Left kidney (tissue), 2 donors: ENCODE results near the gene IFNA8. TPM values are rescaled to one million over a fixed set of nuclear protein-coding genes. Genes with fewer than 3 reads are reported as not detected.
"Not testable (repeated sequence)": the region's sequence is repeated elsewhere in the genome, so short reads cannot be mapped to it uniquely, and the experiment has no call there.

Source experiments
- DNase-seq: peaks from one replicate; pipeline ENCODE4 v3.0.0-alpha.2; 2013
- polyA plus RNA-seq: library from polyadenylated mRNA; unstranded; fragments of 120-200 nt; gene quantifications from one replicate; pipeline ENCODE4 v1.2.1, GENCODE V29; 2013; ENCODE audit not compliant: insufficient read length

Gene IFNA8
- polyA plus RNA-seq, 1 donor = not detected

DNA sequence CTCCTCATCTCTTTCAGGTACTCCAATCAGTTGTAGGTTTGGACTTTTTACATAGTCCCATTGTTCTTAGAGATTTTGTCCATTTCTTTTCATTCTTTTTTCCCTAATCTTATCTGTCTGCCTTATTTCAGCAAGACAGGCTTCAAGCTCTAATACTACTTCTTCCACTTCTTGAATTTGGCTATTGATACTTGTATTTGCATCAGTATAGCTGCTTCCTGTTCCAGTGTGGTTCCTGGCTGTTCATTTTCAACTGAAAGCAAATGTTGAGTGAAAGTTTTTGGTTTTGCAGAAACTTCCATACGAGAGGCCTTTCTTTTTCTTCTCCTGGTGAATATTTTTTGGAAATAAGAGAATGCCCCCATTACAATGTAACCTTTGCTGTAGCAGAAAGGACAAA is 19.3 kb downstream of the IFNA8 start:
- no peak for DNase-seq

GRCh38 chr9:21429191-21429590 is 20.3 kb downstream of the IFNA8 start:
- no peak for DNase-seq

DNA sequence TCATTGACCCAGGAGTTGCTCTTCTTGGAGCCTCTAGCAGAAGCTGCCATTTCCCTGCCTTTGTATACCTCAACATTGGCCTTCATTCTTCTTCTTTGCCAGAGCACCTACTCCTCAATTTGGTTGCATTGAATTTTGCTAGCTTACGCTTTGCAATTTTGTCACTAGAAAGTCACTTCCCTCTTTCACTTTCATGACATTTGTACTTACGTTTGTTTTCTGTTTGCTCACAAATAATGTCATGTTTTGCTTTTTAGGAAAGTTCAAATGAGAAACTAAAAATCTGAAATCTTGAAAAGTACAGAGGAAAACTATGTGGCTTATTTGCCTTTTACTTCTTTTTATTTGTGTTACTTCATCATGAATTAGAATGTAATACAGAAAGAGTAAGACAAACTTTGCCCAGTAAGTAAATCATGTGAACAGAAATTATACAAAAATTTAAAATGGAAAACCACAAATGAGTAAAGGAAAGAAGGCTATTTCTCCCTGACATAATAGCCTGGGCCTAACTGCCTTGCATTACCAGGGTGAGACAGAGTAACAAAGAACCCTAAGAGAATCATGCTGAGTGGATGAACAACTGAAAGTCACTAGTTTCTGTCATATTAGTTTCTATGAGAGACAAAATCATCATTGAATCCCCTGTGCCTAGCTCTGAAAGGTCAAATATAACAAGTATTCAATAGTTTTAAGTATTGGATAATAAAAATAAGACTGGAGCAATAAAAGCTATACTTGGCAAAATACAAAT is 23.9 kb downstream of the IFNA8 start:
- no peak for DNase-seq

- no peak for DNase-seq
Observed at GRCh38 chr9:21434202-21435014, 25.5 kb downstream of the IFNA8 start.

GRCh38 chr9:21435015-21435383 is 26.1 kb downstream of the IFNA8 start:
- DNase-seq = not testable (repeated sequence)

- no peak for DNase-seq
Observed at GRCh38 chr9:21440139-21440538, 31.2 kb downstream of the IFNA8 start, which contains the start of gene IFNA1. Gene IFNA1 (plus strand): TSS chr9:21440439. CDS start chr9:21440508, 69 bp downstream.

DNA sequence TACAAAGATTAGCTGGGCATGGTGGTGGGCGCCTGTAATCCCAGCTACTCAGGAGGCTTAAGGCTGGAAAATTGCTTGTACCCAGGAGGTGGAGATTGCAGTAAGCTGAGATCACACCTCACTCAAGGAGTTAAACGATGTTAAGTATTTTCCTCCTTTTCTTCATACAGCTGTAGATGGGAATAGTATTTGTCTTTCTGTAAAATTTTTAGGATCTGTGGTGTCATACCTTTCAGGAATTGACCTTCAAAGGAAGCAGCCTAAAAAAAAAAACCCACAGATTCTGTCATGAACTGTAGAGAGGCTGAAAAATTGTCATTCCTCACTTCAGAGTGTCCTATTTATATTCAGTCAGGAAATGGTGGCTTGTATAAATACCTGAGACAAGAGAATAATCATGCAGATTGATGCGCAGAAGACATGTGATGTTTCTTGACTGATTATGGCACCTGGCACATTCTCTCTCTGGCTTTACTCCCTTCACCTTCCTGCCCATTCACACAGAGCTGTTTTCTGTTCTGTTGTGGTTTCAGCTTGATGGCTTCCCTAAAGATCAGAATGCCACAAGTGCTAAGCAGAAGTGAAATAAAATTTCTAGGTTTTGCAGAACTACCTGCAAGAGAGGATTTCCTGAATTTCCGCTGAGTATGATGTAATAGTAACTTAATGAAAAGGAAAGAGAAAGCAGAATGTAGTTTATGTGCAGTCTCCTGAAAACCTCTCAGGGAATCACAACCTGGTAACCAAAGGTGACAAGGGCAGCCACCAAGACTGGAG is 35.1 kb downstream of the IFNA8 start:
- DNase-seq = no peak

GRCh38 chr9:21449312-21449711 is 40.4 kb downstream of the IFNA8 start:
- DNase-seq = not testable (repeated sequence)

DNA sequence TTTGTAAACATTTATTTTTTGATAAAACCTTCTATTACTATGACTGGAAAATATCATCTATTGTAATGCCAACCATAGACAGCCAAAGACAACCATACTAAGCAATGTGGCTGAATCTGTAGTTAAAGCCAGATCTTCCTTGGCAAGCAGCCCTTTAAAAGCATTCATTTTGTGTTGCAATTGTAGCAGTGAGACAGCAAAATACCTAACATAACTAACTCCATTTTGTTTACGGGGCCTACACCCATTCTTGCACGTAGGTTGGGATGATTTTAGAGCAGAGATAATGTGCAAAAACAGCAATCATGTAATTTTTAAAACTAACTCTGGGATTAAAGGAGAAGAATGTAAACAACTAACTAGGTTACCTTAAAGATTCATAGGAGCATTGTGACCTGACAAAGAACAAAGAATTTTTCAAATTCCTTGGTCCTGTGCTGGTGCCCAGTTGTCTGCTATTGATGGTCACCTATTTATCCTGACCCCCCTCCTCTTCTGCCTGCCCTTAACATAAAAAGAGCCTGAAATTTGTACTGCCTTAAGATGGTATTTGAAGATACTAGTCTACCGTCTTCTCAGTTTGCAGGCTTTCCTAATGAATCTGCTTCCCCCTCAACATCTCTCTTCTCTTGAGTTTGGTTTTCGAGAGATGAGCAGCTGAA is 41.9 kb downstream of the IFNA8 start:
- no peak for DNase-seq

- DNase-seq = no peak
Observed at GRCh38 chr9:21452681-21453080, 43.8 kb downstream of the IFNA8 start.

GRCh38 chr9:21454149-21454548 is 45.2 kb downstream of the IFNA8 start:
- no peak for DNase-seq

DNA sequence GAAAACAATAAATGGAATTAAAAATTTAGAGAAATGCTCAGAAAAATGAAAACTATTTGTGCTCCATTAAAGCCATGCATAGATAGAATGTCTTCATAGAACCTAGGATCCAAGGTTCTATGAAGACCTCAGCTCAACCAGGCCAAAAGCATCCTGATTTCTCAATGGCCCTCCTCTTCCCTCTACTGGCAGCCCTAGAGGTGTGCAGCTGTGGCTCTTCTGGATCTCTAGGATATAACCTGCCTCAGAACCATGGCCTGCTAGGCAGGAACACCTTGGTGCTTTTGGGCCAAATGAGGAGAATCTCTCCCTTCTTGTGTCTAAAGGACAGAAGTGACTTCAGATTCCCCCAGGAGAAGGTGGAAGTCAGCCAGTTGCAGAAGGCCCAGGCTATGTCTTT is 46.4 kb downstream of the IFNA8 start:
- no peak for DNase-seq

Other genes with a start within 250 kb of the IFNA8 start
- not detected for gene IFNA21, start 242.5 kb upstream of the IFNA8 start, polyA plus RNA-seq
- not detected for gene IFNA4, start 221.5 kb upstream of the IFNA8 start, polyA plus RNA-seq
- gene IFNA7, start 206.9 kb upstream of the IFNA8 start, polyA plus RNA-seq = not detected
- gene IFNA10, start 202.0 kb upstream of the IFNA8 start, polyA plus RNA-seq = not detected
- not detected for gene IFNA16, start 191.8 kb upstream of the IFNA8 start, polyA plus RNA-seq
- gene IFNA17, start 180.9 kb upstream of the IFNA8 start, polyA plus RNA-seq = not detected
- gene IFNA14, start 169.1 kb upstream of the IFNA8 start, polyA plus RNA-seq = not detected
- not detected for gene IFNA5, start 103.8 kb upstream of the IFNA8 start, polyA plus RNA-seq
- 53.7 TPM for gene KLHL9, start 73.7 kb upstream of the IFNA8 start, polyA plus RNA-seq
- gene IFNA6, start 58.2 kb upstream of the IFNA8 start, polyA plus RNA-seq = not detected
- gene IFNA13, start 41.1 kb upstream of the IFNA8 start, polyA plus RNA-seq = not detected
- gene IFNA2, start 23.7 kb upstream of the IFNA8 start, polyA plus RNA-seq = not detected
- not detected for gene IFNA1, start 31.3 kb downstream of the IFNA8 start, polyA plus RNA-seq
- 0.15 TPM for gene IFNE, start 73.2 kb downstream of the IFNA8 start, polyA plus RNA-seq